Activated effector memory CD4-positive, alpha-beta T cell treated with Interleukin-2 at 50 U/mL for 16 hours (primary cell): ENCODE measurements around the gene PRRT1.

ENCODE experiments used
- DNase-seq: peaks from one replicate; pipeline ENCODE4 v3.0.0-alpha.2; 2020

Gene PRRT1

GRCh38 chr6:32173051-32173727, 21.4 kb upstream of the PRRT1 start:
- no peak for DNase-seq

GRCh38 chr6:32171234-32171633, 19.5 kb upstream of the PRRT1 start:
- DNase-seq: no peak

GRCh38 chr6:32170294-32170693, 18.6 kb upstream of the PRRT1 start:
- no peak for DNase-seq

GRCh38 chr6:32168807-32169591, 17.3 kb upstream of the PRRT1 start:
- no peak for DNase-seq

GRCh38 chr6:32168350-32168749, 16.6 kb upstream of the PRRT1 start:
- DNase-seq: no peak

GRCh38 chr6:32167761-32168262, 16.1 kb upstream of the PRRT1 start:
- DNase-seq: no peak

- no peak for DNase-seq
Observed at GRCh38 chr6:32167154-32167760, 15.5 kb upstream of the PRRT1 start.

GRCh38 chr6:32166411-32167061, 14.8 kb upstream of the PRRT1 start:
- no peak for DNase-seq

- no peak for DNase-seq
Observed at GRCh38 chr6:32164295-32164694, 12.6 kb upstream of the PRRT1 start, which contains the start of gene EGFL8. TSS of gene EGFL8 (plus strand) at chr6:32164595. CDS start at chr6:32166166, 1,571 bp downstream.

GRCh38 chr6:32163559-32164258, 12.0 kb upstream of the PRRT1 start:
- DNase-seq: no peak

GRCh38 chr6:32158052-32158451, 6.3 kb upstream of the PRRT1 start:
- DNase-seq: no peak

- DNase-seq: no peak
Observed at GRCh38 chr6:32156891-32157290, 5.2 kb upstream of the PRRT1 start.

GRCh38 chr6:32154514-32155161, 2.9 kb upstream of the PRRT1 start:
- DNase-seq: peak; percentile 53

GRCh38 chr6:32153564-32154513, 2.1 kb upstream of the PRRT1 start, which contains the start of gene PPT2:
TSS of gene PPT2 (plus strand) at chr6:32154141. CDS start at chr6:32154595, 454 bp downstream.
- DNase-seq: peak; percentile 45

GRCh38 chr6:32152769-32153563, 1.2 kb upstream of the PRRT1 start:
- DNase-seq: no peak

- DNase-seq: no peak
Observed at GRCh38 chr6:32151181-32151862, 417 bp downstream of the PRRT1 start.

GRCh38 chr6:32149932-32150870, 1.5 kb downstream of the PRRT1 start:
- DNase-seq: no peak
